NCI-H1417 treated with DMSO at 0.1 percent for 48 hours (cell line): ENCODE results near the gene TMEM204.

Source experiments
- DNase-seq: peaks from one replicate; lab custom pipeline; 2025; lab: John Stamatoyannopoulos, UW

TMEM204 gene

DNA sequence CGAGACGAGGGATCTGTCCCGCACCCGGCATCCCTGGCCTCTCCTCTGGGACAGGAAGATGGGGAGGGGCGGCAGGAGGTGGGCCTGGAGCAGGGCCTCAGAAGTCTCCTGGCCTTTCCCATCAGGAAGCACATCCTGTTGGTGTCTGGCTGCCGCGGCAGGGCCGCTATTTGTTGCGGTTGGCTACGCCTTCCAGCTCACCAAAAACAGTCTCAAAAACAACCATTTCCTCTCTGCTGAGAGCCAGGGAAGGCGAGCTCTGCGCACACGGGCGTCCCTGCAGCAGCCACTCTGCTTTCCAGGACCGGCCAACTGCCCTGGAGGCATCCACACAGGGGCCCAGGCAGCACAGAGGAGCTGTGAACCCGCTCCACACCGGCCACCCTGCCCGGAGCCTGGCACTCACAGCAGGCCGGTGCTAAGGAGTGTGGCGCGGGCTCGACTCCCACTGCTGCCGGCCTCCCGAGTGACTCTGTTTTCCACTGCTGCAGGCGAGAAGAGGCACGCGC, at the start of gene TMEM204:
Gene TMEM204 (plus strand): TSS at position 224 of the 509 bp plus-strand sequence. CDS start 610 bp downstream, outside the sequence.
- no peak for DNase-seq

DNA sequence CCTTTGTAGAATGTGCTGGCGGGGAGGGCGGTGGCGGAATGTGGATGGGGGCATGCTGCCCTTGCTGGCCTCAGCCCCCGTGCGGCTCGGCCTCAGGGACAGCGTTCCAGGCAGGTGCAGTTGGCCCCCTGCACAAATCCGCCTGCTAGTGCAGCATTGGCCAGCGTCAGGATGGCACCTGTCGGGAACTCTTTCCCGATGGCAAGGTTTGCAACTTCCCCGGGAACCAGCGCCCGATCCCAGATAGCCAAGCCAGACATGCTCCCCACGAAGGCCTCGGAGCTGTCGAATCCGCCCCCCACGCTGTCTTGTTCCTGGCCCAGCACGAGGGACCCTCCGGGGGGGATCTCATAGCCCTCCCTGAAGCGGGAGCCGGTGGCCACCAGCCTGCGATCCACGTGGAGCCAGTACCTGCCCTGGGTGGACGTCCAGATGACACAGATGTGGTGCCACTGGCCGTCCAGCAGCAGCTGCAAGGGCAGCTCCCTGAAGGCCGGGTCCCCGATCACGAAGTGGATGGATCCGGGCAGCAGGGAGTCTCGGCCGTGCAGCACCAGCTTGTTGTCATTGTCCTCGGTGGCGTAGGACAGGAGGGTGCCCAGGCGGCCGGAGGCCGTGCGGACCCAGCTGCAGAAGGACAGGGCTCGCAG, 47.5 kb upstream of the TMEM204 start:
- DNase-seq, result no peak

DNA sequence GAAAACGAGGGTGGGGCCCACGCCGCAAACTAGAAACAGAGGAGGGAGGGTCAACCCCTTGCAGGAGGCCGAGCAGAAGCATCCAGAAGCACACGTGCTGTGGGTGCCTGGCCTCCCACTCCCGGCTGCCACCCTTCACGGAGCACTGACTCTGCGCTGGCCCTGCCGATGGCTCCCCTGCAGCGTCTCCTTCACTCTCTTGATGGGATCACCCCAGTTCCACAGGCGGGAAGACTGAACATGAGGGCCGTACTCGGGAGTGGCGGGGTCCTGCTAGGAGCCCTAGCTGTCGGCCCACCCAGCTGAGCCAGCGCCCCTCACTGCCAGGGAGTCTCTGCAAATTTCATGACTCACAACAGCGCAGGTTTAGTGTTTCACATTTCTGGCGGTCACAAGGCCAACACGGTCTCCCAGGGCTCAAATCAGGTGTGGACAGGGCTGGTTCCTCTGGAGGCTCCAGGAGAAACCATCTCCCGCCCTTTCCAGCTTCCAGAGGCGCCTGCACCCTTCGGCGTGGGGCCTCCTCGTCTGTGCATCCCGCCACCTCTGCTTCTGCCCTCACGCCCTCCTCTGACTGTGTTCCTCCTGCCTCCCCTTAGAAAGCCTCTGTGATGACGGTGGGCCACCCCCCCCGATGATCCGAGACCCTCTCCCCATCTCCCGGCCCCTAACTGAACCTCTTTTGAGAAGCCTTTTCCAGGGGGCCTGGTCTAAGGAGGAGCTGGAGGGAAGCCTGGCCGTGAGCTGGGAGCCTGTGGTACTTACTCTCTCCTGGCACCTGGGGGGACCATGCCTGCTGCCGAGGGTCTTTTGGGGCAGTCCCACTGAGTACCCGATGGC, 46.7 kb upstream of the TMEM204 start:
- no peak for DNase-seq

DNA sequence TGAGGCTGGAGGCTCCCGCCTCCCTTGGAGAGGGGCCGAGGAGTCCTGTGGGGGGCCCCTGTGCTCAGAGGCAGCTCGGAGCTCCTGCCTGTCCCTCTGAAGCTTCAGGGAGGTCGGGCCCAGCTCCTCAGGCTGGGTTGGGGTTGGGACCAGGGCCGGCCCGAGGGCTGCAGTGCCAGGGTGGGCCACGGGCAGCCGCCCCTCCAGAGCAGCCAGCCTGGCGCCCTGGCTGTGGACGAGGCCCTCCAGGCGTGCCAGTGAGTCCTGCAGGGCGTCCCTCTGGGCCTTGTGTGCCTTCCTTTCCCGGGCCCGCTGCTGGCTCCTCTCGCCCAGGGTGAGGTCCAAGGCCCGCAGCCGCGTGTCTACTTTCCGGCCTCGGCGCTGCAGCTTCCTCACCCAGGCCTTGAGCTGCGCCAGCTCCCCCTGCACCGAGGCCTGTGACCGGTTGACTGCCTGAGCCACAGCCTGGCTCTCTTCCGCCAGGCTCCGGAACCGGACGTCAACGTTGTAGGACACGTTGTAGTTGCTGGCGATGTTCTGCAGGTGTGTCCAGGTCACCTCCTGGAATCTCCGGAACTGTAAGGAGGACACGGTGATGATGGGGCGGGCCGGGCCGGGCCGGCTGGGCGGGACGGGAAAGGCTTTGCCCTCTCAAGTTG, 45.9 kb upstream of the TMEM204 start:
- DNase-seq, result no peak

DNA sequence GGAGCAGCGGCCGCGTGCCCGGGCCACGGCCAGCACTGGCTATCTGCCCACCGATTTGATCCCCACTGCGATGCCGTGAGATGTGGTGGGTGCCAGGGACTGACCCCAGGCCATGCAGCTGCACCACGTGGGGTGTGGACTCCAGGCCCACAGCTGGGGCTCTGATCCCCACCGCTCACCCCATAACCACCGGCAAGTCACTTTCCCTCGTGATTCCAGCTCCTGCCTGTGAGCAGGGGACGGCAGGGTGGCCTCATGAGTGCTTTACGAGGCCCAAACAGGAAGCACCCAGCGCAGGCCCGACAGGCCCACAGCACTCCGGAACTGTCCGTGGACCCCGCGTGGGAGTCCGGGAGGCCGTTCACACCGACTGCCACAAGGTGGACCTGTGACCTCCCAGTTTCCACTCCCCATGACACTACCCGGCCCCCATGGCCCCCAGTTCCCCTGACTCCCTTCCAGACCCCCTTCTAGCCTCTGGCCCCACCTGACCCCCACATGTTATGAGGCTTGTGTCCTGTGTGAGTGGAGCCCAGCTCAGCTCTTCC, 45.3 kb upstream of the TMEM204 start:
- no peak for DNase-seq

DNA sequence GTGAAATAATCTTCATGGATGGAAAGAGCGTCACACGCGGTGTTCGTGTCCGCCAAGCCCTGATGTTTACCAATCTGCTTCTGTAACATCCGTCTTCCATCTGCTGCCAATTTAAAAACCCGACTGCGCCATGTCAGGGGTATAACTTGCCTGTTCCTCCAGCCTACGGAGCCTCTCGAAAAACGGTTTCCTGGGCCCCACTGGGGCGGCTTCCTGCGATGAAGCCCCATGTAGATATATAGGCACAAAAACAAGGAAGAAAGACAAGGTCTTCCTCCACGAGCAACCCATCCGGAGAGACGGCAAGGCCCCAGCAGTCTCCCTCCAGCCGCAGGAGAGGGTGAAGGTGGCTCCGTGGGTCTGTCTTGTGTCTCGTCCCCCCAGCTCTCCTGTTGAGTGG, 44.8 kb upstream of the TMEM204 start, which contains the start of gene PTX4:
Gene PTX4 (minus strand): TSS at position 326 of the 400 bp plus-strand sequence. CDS start 35 bp downstream, at position 291.
- no peak for DNase-seq

DNA sequence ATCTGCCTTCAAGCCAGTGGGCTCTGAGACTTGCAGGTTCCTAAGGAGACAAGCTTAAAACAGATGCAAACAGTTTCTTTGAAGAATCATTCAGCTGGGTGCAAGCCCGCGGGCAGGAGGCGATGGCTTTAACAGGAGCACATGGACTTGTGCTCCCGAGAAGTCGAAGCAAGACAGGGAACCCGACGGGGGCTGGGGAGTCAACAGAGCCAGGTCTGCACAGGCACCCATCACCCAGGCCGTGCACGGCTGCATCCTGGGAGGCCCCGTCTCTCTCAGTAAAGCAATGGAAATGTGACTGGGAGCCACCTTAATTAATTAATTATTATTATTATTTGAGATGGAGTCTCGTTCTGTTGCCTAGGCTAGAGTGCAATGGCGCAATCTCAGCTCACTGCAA, 44.4 kb upstream of the TMEM204 start:
- no peak for DNase-seq

DNA sequence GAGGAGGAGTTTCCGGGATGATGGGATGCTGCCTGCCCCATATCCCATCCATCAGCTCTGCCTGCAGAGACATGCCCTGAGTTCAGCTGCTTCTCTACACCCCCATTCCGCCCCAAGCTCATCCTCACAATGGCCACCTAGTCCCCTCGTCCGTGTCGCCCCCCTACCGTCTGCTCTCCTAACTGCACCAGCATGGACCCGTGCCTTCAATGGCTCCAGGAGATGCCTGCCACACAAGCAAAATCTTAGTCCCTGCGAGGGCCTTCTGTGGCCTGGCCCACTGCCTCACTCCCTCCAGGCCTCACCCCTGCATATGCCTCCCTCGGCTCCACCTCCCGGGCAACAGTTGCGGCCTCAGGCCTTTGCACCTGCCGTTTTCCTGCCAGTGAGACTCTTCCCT, 42.1 kb upstream of the TMEM204 start:
- no peak for DNase-seq

DNA sequence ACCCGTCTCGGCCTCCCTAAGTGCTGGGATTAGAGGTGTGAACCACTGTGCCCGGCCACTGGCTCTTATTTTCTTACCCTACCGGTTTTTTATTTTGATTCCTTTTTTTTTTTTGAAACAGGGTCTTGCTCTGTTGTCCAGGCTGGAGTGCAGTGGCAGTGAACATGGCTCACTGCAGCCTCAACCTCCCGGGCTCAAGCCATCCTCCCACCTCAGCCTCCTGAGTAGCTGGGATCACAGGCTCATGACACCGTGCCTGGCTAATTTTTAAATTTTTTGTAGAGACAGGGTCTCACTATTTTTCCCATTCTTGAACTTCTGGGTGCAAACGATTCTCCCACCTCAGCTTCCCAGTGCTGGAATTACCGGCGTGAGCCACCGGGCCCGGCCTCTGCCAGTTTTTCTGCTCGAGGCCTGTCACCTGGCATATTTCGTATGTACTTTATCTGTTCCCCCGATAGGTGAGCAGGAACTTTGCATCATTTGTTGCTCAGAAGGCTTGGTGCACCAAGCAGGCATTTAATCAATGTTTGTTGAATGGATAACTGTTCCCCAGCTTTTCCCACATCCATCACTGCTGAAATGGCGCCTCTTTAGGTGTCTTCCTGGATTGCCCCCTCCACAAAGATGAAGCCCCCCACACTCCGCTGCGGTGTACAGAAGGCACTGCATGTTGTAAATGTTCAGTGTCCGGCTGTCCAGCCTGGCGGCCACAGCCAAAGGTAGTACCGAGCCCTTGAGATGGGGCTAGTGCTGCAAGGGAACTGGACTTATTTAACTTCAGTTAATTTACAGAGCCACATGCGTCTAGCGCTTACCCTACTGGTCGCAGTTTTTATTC, 41.2 kb upstream of the TMEM204 start:
- DNase-seq, result no peak

DNA sequence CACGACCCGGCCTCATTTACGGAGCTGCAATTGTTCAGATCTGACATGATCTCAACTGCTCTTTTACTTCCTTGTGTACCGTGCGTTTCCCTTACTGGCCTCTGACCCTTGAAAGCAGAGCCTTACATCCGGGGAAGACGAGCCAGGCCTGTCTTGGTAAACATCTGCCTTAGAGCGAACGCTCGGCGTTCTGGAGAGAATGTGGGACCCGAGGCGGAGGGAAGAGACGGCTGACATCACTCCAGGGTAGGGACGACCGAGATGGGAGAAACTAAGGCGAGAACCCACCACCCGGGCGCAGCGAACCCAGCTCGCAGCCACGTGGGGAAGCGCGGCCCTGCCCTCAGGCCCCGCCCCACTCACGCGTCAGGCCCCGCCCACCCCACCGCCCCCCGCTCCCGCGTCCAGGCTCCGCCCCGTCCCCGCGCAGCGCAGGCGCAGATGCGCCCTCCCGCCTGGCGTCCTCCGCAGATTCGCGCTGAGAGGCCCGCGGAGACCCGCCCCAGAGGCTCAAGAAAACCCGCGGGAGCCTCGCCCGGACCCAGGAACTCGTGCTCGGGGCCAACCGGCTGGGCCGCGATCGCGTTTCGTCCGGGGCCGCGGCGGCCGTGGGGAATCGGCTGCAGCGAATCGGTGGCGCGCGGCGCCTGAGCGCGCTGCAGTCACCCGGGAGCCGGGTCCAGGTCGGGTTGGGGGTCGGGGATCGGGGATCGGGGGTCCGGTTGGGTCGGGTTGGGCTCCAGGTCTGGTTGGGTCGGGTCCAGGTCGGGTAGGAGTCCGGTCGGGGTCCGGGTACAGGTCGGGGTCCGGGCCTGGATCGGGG, 40.3 kb upstream of the TMEM204 start, which contains the start of gene TELO2:
Gene TELO2 (plus strand): TSS at position 438 of the 823 bp plus-strand sequence. CDS start 922 bp downstream, outside the sequence.
- no peak for DNase-seq

DNA sequence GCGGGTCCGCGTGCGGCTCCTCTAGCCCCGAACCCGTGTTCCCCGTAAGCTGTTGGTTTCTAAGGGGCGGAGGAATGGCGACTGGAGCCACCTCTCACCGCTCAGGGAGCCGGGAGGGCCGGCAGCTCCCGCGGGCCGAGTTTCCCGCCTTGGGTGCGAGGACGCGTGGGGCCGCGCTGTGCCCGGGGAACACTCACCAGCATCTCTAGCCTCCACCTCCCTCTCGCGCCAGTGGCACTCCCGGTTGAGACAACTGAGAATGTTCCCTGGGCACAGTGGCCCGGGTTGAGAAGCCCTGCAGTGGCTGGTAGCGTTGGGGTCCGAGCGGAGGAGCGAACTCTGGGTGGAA, 39.7 kb upstream of the TMEM204 start:
- no peak for DNase-seq

DNA sequence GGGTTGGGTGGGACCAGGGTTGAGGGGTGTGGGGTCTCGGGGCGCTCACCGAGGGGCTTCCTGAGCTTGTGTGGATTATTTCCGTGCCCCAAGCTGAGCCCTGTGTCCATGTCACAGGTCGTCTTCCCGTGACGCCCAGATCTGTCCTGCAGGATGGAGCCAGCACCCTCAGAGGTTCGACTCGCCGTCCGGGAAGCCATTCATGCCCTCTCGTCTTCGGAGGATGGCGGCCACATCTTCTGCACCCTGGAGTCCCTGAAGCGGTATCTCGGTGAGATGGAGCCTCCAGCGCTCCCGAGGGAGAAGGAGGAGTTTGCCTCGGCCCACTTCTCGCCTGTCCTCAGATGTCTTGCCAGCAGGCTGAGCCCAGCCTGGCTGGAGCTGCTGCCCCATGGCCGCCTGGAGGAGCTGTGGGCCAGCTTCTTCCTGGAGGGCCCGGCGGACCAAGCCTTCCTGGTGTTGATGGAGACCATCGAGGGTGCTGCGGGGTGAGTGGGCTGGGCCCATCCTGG, 39.3 kb upstream of the TMEM204 start:
- DNase-seq, result no peak

DNA sequence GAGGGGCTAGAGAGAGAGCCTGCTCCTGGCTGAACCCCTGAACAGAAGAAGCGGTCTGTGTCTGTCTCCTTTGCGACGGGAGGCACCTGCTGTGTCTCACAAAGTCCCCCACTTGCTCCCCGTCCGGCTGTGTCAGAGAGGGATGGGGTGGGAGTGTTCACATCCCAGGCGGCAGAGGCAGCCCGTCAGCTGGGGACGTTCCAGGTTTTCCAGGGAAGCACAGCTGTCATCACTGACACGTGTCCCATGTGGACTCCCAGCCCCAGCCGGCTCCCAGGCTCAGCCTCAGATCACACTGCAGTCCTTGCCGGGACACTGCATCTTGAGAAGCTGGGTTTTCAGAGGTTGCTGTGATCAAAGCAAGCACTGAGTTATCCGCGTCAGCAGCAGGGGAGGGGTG, 38.8 kb upstream of the TMEM204 start:
- no peak for DNase-seq

DNA sequence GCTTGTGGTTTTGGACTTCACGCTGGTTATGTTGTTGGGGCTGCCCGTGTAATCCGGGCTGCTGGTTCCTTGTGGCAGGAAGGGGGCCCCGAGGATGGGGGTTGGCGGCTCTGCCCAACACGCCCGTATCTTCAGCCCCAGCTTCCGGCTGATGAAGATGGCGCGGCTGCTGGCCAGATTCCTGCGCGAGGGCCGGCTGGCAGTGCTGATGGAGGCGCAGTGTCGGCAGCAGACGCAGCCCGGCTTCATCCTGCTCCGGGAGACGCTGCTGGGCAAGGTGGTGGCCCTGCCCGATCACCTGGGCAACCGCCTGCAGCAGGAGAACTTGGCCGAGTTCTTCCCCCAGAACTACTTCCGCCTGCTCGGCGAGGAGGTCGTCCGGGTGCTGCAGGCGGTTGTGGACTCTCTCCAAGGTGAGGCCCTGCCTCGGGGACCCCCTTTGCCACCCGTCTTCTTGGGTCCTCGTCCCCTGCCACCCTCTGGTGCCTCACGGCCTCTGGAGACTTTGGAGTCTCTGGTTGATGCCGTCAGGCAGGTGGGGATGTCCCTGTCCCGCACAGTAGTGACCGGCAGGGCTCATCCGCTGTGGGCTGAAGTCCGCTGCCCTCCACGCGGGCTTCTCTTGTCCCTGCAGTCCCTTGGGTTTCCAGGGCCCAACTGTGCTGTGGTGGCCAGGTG, 38.1 kb upstream of the TMEM204 start:
- no peak for DNase-seq

DNA sequence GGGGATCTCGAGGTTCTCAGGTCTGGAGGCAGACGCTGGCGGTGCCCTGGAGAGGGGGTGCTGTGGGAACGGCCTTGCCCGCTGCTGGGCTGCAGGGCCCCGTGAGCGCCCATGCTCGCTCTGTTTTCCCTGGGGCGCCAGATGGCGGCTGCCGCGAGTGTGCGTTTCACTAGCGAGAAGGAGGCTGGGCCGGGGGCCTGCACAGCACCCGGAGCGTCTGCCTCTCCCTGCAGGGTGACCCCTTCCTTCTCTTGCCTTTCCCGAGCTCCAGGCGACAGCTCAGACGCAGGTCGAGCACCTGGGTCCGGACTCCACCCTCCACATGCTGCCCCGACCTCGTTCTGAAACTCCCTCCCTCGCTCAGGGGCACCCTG, 37.6 kb upstream of the TMEM204 start:
- no peak for DNase-seq

DNA sequence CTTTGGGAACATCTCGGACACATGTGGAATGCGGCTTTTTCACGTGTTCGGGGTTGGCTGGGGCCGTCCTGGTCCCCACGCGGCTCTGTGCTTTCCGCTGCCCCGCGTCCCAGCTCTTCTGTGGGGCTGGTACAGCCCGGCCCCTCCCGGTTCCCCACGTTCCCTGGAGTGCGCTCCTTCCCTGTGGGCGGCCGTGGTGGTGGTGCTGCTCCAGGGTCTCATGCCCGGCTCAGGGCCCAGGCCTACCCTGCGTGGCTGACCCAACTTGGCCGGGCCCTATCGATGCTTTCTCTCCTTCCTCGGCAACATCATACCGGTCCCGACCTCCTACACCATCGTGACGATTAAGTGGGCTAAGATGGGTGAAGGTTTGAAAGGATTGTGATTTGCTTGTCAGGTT, 37.0 kb upstream of the TMEM204 start:
- no peak for DNase-seq

DNA sequence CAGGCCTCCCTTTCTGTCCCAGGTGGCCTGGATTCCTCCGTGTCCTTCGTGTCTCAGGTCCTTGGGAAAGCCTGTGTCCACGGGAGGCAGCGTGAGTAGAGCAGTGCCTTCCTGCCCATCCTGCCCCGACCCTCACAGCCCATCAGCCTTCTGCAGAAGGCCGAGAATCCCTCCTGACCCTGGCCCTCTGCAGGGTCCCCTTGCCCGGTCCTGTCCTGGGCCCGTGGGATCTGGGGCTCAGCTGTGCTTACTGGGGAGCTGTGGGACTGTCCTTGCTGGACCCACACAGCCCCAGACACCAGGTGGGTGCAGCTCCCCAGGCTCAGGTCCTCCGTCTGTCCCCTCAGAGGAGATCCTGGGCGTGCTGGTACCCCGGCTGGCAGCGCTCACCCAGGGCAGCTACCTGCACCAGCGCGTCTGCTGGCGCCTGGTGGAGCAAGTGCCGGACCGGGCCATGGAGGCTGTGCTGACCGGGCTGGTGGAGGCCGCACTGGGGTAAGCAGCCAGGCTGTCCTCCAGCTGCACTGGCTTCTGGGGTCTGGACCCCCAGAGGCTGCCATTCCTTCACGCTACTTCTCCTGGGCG, 36.4 kb upstream of the TMEM204 start:
- no peak for DNase-seq

DNA sequence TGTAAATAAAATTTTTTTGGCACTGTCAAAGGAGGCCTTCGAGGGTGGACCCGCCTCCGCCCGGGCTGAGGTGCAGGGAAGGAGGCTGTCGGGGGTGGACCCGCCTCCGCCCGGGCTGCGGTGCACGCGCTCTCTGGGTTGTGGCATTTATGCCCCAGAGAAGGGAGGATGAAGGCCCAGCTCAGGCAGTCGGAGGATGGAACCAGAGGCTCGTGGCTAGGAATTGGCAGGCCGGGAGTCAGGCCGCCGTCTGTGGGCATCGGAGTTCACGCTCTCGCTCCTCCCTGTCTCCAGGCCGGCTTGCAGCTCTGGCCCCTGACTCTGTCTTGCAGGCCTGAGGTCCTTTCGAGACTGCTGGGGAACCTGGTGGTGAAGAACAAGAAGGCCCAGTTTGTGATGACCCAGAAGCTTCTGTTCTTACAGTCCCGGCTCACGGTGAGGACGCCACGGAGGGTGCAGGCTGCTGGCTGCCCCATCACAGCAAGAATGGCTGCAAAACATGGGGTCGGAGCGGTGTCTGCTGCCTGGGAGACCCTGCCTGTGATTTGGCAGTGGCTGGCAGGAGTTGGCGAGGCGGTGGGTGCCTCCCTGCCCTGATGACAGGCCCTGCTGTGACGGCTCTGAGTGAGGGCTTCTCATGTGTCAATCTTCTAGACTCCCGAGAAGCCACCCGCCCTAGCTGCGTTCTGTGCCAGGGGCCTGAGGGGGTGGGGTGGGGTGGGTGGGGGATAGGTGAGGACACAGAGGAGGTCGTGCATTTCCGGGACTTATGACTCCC, 34.4 kb upstream of the TMEM204 start:
- no peak for DNase-seq
